ENCODE results near the gene ALDH3B1. TPM values are rescaled to one million over a fixed set of nuclear protein-coding genes. Genes with fewer than 3 reads are reported as not detected.
A peak's percentile ranks its signal among the peaks of the same experiment; 100 is the strongest.

Gene ALDH3B1
- total and polyA plus RNA-seq, 2 of the 4 experiments (the other 2 are of a cell fraction) = 11.8 to 22.8 TPM

- no peaks in the 10 kb centered on the region for H3K27me3 ChIP-seq (ENCODE audit: control insufficient read depth, insufficient read depth, low read length)
- peak within 1 kb of the TSS; percentile 94 for H2AK9ac ChIP-seq (replicated peaks; ENCODE audit: low read depth, low read length, poor library complexity)
- intact Hi-C loops (cut with micrococcal nuclease) = no loop called here
- H3K23ac ChIP-seq (ENCODE audit: low read depth, low read length) = peak within 1 kb of the TSS; percentile 94
- peaks cover 25% of the 10 kb centered on the region for H3K4me1 ChIP-seq (ENCODE audit: control insufficient read depth, insufficient read depth, low read length)
- dilution Hi-C loops (cut with HindIII; ENCODE audit: low sequenced_read_pairs, unreplicated experiment) = no loop called here
- H2BK120ac ChIP-seq (ENCODE audit: low read depth, low read length) = peak within 1 kb of the TSS; percentile 81
- H4K20me1 ChIP-seq (ENCODE audit: insufficient read depth, low read length) = no peaks in the 10 kb centered on the region; the same call in 1 of the 2 replicates
- H2AK5ac ChIP-seq (ENCODE audit: low read depth, low read length) = peak within 1 kb of the TSS; percentile 91
- peak within 1 kb of the TSS; percentile 96 to 100 for H4K8ac ChIP-seq (ENCODE audit: low read depth in 2 of 2, low read length in 2 of 2)
- peak within 1 kb of the TSS; percentile 90 for H2AFZ ChIP-seq (replicated peaks; ENCODE audit: low read length, poor library complexity)
- peak within 1 kb of the TSS; percentile 99 for H4K91ac ChIP-seq (ENCODE audit: insufficient read depth, low read depth, low read length)
- peak within 1 kb of the TSS; percentile 95 for H3K4me2 ChIP-seq (ENCODE audit: low read depth, low read length)
- H3K9me3 ChIP-seq (ENCODE audit: control insufficient read depth, insufficient read depth, low read length) = no peaks in the 10 kb centered on the region
- H3K14ac ChIP-seq (replicated peaks; ENCODE audit: low read depth, low read length) = peak within 1 kb of the TSS; percentile 96
- peak within 1 kb of the TSS; percentile 50; the same call in 1 of the 2 replicates for H2BK20ac ChIP-seq (ENCODE audit: low read depth, low read length)
- peak; percentile 85 for ATAC-seq (ENCODE audit: low read depth)
- CTCF ChIA-PET = no interaction called here
- 12% methylated on average over 14 of the region's 51 CpGs; no CpG with 5 or more reads in 1 of the 2 experiments for WGBS, 2 experiments (ENCODE audit: extremely low coverage in 2 of 2, insufficient read length in 1 of 2)
- peaks cover 13% of the 10 kb centered on the region; the same call in 1 of the 2 replicates for H3K36me3 ChIP-seq (ENCODE audit: control insufficient read depth, insufficient read depth, low read length)
- H3K56ac ChIP-seq (ENCODE audit: extremely low read depth, insufficient read depth, low read length) = peak within 1 kb of the TSS; percentile 80
- peak within 1 kb of the TSS; percentile 59 for H3K18ac ChIP-seq (ENCODE audit: low read depth, low read length)
- no TSS peak for BruUV-seq (replicated peaks)
- POLR2A ChIA-PET (ENCODE audit: unreplicated experiment) = interaction anchor here (1.4 kb wide), 1 partner anchor 28 kb away, joined by 4 read pairs; no protein-coding TSS in a partner anchor
- in situ Hi-C loops (cut with MboI; ENCODE audit: low sequenced_read_pairs) = no loop called here
- peak within 1 kb of the TSS; percentile 93 for H4K5ac ChIP-seq (ENCODE audit: low read depth, low read length)
- H2BK5ac ChIP-seq (ENCODE audit: low read depth, low read length, poor library complexity, severe bottlenecking) = peak within 1 kb of the TSS; percentile 81
- H3K27ac ChIP-seq (ENCODE audit: insufficient read depth, low read length) = peak within 1 kb of the TSS; percentile 85
- H3K4me3 ChIP-seq (ENCODE audit: insufficient read depth, low read depth, low read length) = peak within 1 kb of the TSS; percentile 74
- peak within 1 kb of the TSS; percentile 97 for H3K4ac ChIP-seq (ENCODE audit: low read depth, low read length)
- peaks cover 7 to 47% of the 10 kb centered on the region in 2 experiments; a peak in 3 of 4 replicates for H3K79me1 ChIP-seq (ENCODE audit: low read depth in 1 of 2, low read length in 2 of 2)
- no peaks in the 10 kb centered on the region for H3K9me1 ChIP-seq (ENCODE audit: insufficient read depth, low read length)
- H2BK15ac ChIP-seq (ENCODE audit: low read depth, low read length) = peak within 1 kb of the TSS; percentile 88; the same call in 1 of the 3 replicates
- H3K9ac ChIP-seq (ENCODE audit: low read depth, low read length) = peak within 1 kb of the TSS; percentile 89
- DNase-seq = peak; percentile 70
- no peak for TF ChIP-seq MXI1 (IDR thresholded peaks at IDR 0.05; ENCODE audit: borderline replicate concordance, low read depth, low read length)
- TF ChIP-seq POLR2A (IDR thresholded peaks at IDR 0.05; ENCODE audit: low read depth, low read length) = peak; percentile 70; the same call in 1 of the 2 replicates
- peak; percentile 87 for TF ChIP-seq RCOR1 (IDR thresholded peaks at IDR 0.05; ENCODE audit: insufficient replicate concordance, low read length)
- peak; percentile 38; the same call in 1 of the 2 replicates for TF ChIP-seq MAZ (IDR thresholded peaks at IDR 0.05; ENCODE audit: borderline replicate concordance, low read depth, low read length)
- TF ChIP-seq USF2 (IDR thresholded peaks at IDR 0.05; ENCODE audit: low read depth, low read length) = no peak
- no peak for TF ChIP-seq SMC3 (IDR thresholded peaks at IDR 0.05; ENCODE audit: low read depth, low read length)
- no peak for TF ChIP-seq RAD21 (IDR thresholded peaks at IDR 0.05; ENCODE audit: low read length)
- TF ChIP-seq FOS (IDR thresholded peaks at IDR 0.05; ENCODE audit: low read depth, low read length) = no peak
- no peak for TF ChIP-seq ELK1 (IDR thresholded peaks at IDR 0.05; ENCODE audit: borderline replicate concordance, low read depth, low read length)
- TF ChIP-seq MAFK (IDR thresholded peaks at IDR 0.05; ENCODE audit: low read depth, low read length) = no peak
- TF ChIP-seq RFX5 (IDR thresholded peaks at IDR 0.05; ENCODE audit: low read depth, low read length) = no peak
- no peak for TF ChIP-seq CEBPB (IDR thresholded peaks at IDR 0.05; ENCODE audit: low read depth, low read length)
These were observed 28.8 kb downstream of the ALDH3B1 start, which contains the start of gene TCIRG1 for GRCh38 chr11:68038718-68039525. Gene TCIRG1 (plus strand): TSS chr11:68039025. CDS start chr11:68041272, 2,247 bp downstream.

Data from IMR-90 (cell line).